WI38 (cell line): ENCODE data around the gene UNC119B.

ENCODE experiments used
- H3K4me3 ChIP-seq: 2 replicates; pipeline ENCODE4 v1.5.1; 2011; ENCODE audit warnings: low read depth, mild to moderate bottlenecking, control low read depth, low read length
- CTCF ChIP-seq: IDR thresholded peaks from 2 replicates; pipeline ENCODE4 v1.5.1; 2012; ENCODE audit warnings: low read depth, mild to moderate bottlenecking, control low read depth, low read length

The UNC119B gene

DNA sequence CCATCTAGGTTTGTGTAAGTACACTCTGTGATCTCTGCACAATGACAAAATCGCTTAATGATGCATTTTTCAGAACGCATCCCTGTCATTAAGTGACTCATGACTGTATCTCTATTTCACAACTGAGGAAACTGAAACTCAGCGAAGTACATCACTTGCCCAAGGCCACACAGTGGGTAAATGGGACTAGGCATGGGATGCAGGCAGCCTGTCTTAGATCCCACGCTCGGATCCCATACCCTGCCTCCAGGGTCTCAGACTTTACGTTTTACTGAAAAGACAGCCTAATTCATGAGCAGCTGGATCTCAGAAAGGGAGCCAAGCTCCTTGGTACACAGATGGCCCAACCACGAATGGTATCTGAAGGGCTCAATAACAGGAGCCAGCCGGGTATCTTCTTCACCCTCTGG, 25.7 kb upstream of the UNC119B start:
- TF ChIP-seq CTCF: no peak
- no peak overlapping the region for H3K4me3 ChIP-seq

GRCh38 chr12:120685522-120685921, 24.7 kb upstream of the UNC119B start:
- no peak overlapping the region for H3K4me3 ChIP-seq
- no peak for TF ChIP-seq CTCF

GRCh38 chr12:120686151-120686689, 24.0 kb upstream of the UNC119B start:
- no peak for TF ChIP-seq CTCF
- H3K4me3 ChIP-seq: peak overlapping the region; percentile 88

DNA sequence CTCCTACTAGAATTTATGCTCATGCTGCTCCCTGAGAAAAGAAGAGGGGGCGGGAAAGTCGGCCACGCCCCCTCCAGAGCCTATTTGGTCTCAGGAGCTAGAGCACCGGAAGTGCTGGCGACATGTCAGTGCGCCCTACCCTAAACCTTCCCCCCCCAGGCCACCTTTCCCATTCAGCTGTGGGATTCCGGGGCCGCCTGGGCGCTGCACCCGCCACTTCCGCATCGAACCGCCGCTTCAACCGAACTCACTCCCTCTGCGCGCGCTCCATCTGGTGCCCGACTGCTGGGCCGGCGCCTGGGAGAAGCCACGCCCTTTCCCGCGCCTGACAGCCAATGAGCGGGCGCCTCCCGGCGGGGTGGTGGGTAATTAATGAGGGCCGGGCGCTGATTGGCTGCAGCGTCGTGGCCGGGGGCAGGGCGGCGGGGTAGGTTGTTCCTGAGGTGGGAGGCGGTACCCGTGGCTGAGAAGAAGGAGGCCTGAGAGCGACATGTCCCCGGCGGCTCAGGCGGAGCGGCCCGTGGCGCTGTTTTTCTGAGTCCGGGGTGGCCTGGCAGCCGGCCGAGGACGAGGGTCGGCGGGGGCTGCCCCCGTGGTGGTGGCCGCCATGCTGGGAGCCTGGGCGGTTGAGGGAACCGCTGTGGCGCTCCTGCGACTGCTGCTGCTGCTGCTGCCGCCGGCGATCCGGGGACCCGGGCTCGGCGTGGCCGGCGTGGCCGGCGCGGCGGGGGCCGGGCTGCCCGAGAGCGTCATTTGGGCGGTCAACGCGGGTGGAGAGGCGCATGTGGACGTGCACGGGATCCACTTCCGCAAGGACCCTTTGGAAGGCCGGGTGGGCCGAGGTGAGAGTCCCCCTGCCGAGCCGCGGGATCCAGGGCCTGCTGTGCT, 23.3 kb upstream of the UNC119B start, which contains the start of gene MLEC:
MLEC (plus strand) TSS at position 460 of the 888 bp plus-strand sequence; CDS start at position 608, 148 bp downstream.
- peak within 1 kb of the TSS; percentile 88 for H3K4me3 ChIP-seq
- TF ChIP-seq CTCF: no peak

DNA sequence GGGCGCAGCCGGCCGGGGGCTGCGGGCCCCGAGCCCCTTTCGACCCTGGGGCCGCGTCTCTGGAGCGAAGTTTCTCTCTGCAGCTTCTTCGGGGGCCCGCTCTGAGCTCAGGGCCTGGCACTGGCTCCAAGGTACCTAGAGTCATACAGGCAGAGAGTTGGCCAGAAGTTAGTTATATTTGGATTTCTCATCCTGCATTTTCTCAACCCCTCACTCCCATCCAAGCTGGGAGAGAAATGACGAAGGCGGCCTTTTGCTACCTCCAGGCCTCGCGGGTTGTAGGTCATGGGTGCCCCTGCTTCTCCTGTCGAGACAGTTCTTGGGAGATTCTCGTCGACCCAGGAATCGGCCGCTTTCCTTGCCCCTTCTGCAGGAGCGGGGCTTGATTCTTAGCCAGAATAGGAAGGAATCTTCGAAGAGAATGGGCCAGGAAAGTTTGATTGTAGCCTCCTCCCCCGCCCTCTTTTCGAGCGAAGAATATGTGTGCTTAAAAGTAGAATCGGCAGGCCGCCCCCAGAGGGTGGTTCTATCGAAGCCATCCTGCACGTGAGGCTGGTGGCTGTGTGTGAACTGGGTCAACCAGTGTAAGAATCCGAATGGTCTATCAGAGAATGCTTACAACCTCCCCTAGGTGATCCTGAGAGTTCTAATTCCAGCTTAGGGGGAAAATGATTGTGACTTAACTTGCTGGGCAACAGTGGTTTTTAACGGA, 22.5 kb upstream of the UNC119B start:
- H3K4me3 ChIP-seq: peak overlapping the region; percentile 88
- TF ChIP-seq CTCF: no peak

DNA sequence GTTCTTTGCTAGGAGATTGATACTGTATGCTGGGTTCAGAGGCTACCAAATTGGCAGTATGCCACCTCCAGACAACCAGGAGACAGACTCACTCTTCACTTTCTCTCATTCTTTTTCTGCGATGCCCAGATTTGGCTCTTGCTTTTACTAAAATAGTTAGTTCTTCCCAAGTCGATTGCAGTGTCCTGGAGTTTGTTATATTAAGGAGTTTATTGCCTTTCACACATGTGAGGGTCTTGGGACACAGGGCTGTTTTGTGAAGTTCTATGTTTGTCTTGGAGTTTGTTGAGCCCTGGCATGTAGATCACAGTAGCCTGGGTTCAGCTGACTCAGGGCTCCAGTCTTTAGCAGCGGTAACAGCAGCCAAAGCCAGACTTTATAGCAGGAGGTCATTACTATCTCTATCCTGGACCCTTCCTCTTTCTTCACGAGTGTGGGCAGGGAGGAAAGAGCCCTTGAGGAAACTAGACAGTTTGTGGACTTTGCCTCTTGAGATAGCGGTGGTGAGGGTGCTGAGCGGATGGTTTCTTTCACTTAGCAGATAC, 21.7 kb upstream of the UNC119B start:
- peak overlapping the region; percentile 88 for H3K4me3 ChIP-seq
- no peak for TF ChIP-seq CTCF
